Uterus (tissue), 4 donors: ENCODE data around the gene ZC3H7B. TPM values are rescaled to one million over a fixed set of nuclear protein-coding genes. Genes with fewer than 3 reads are reported as not detected.

Source experiments
- DNase-seq, 2 donors: peaks; one replicate each; pipeline ENCODE4 v3.0.0-alpha.2; 2019 to 2020
- H3K27ac ChIP-seq, 2 donors: fragments of 200-600 bp; sonication (generic); 1 replicate in 1 of 2; 2 replicates in 1 of 2; pipeline ENCODE4 v1.5.1; 2016 to 2018
- H3K27me3 ChIP-seq, 2 donors: fragments of 200-600 bp; sonication (generic); one replicate each; pipeline ENCODE4 v1.5.1; 2018 to 2019; ENCODE audit warnings: control low read depth in 1 of 2
- H3K36me3 ChIP-seq, 2 donors: fragments of 200-600 bp; sonication (generic); one replicate each; pipeline ENCODE4 v1.5.1; 2019; ENCODE audit warnings: control low read depth in 1 of 2
- H3K4me1 ChIP-seq, 2 donors: fragments of 200-600 bp; sonication (generic); one replicate each; pipeline ENCODE4 v1.5.1; 2018 to 2019; ENCODE audit warnings: control low read depth in 1 of 2
- H3K4me3 ChIP-seq, 2 donors: fragments of 200-600 bp; sonication (generic); 1 replicate in 1 of 2; 2 replicates in 1 of 2; pipeline ENCODE4 v1.5.1; 2018 to 2019; ENCODE audit warnings: mild to moderate bottlenecking in 1 of 2
- H3K9me3 ChIP-seq, 2 donors: fragments of 200-600 bp; sonication (generic); one replicate each; pipeline ENCODE4 v1.5.1; 2019; ENCODE audit warnings: control low read depth in 1 of 2
- CTCF ChIP-seq, 4 experiments: fragments of 200-600 bp in 2 of 4; fragments of 450-650 bp in 2 of 4; sonication (generic) in 2 of 4; IDR thresholded peaks; one replicate each; pipeline ENCODE4 v1.5.1; 2016 to 2019; ENCODE audit warnings: antibody characterized with exemption in 4 of 4, mild to moderate bottlenecking in 2 of 4, moderate library complexity in 1 of 4
- POLR2A ChIP-seq, 2 donors: fragments of 450-650 bp; IDR thresholded peaks; one replicate each; pipeline ENCODE4 v1.6.1; 2016; ENCODE audit warnings: antibody characterized with exemption in 2 of 2, mild to moderate bottlenecking in 1 of 2, moderate library complexity in 1 of 2
- intact Hi-C: fragments of 100-400 bp; cut with DNase I; formaldehyde crosslinking; loops from one replicate; pipeline ENCODE4 v1.15.1; 2023; ENCODE audit warnings: low total_unique reads
- total RNA-seq, 4 donors: library from RNA; depleted of rRNA in 3 of 4; stranded (reverse); fragments of >200 nt in 3 of 4; gene quantifications; one replicate each; pipeline versions ENCODE4 v1.1.0 to v1.2.4, GENCODE V29; 2014 to 2023
- donor health status: DM: yes; HTN: yes; CAD: no.

Gene ZC3H7B
- total RNA-seq, 4 donors from 2014 or later = 14.1 to 74.1 (median 28.2) TPM

- H3K27ac ChIP-seq = no peak overlapping the region
- intact Hi-C loops = no loop called here
- no peaks in the 10 kb centered on the region for H3K9me3 ChIP-seq
- H3K4me1 ChIP-seq = no peaks in the 10 kb centered on the region
- TF ChIP-seq POLR2A (IDR thresholded peaks at IDR 0.05) (no peak), CTCF (IDR thresholded peaks at IDR 0.05) (no peak)
- no peaks in the 10 kb centered on the region for H3K27me3 ChIP-seq
- H3K4me3 ChIP-seq = no peak overlapping the region
- no peaks in the 10 kb centered on the region for H3K36me3 ChIP-seq
- no peak for DNase-seq
Measured at GRCh38 chr22:41334951-41335635, 33.8 kb downstream of the ZC3H7B start.

GRCh38 chr22:41338614-41339212 is 37.4 kb downstream of the ZC3H7B start:
- H3K27me3 ChIP-seq = no peaks in the 10 kb centered on the region
- H3K27ac ChIP-seq = no peak overlapping the region
- intact Hi-C loops = no loop called here
- TF ChIP-seq POLR2A (IDR thresholded peaks at IDR 0.05) (no peak), CTCF (IDR thresholded peaks at IDR 0.05) (no peak)
- no peak overlapping the region for H3K4me3 ChIP-seq
- no peak for DNase-seq
- no peaks in the 10 kb centered on the region for H3K36me3 ChIP-seq
- H3K9me3 ChIP-seq = no peaks in the 10 kb centered on the region
- H3K4me1 ChIP-seq = no peaks in the 10 kb centered on the region

GRCh38 chr22:41339823-41340222 is 38.5 kb downstream of the ZC3H7B start:
- Histone ChIP-seq H3K9me3 (no peaks in the 10 kb centered on the region), H3K27ac (no peak overlapping the region), H3K4me3 (no peak overlapping the region), H3K27me3 (no peaks in the 10 kb centered on the region), H3K36me3 (no peaks in the 10 kb centered on the region), H3K4me1 (no peaks in the 10 kb centered on the region)
- TF ChIP-seq CTCF (IDR thresholded peaks at IDR 0.05) (no peak), POLR2A (IDR thresholded peaks at IDR 0.05) (no peak)
- no peak for DNase-seq
- intact Hi-C loops = no loop called here

GRCh38 chr22:41340357-41340756 is 39.0 kb downstream of the ZC3H7B start:
- TF ChIP-seq POLR2A (IDR thresholded peaks at IDR 0.05) (no peak), CTCF (IDR thresholded peaks at IDR 0.05) (no peak)
- Histone ChIP-seq H3K27me3 (no peaks in the 10 kb centered on the region), H3K9me3 (no peaks in the 10 kb centered on the region), H3K4me3 (no peak overlapping the region), H3K36me3 (no peaks in the 10 kb centered on the region), H3K27ac (no peak overlapping the region), H3K4me1 (no peaks in the 10 kb centered on the region)
- intact Hi-C loops = no loop called here
- no peak for DNase-seq

- intact Hi-C loops = no loop called here
- H3K36me3 ChIP-seq = no peaks in the 10 kb centered on the region
Measured at GRCh38 chr22:41341012-41341411, 39.7 kb downstream of the ZC3H7B start.

More at GRCh38 chr22:41341012-41341411, 39.7 kb downstream of the ZC3H7B start:
- H3K27ac ChIP-seq = no peak overlapping the region
- no peaks in the 10 kb centered on the region for H3K9me3 ChIP-seq
- DNase-seq = no peak
- H3K4me1 ChIP-seq = no peaks in the 10 kb centered on the region
- no peak overlapping the region for H3K4me3 ChIP-seq
- TF ChIP-seq CTCF (IDR thresholded peaks at IDR 0.05) = no peak
- no peak for TF ChIP-seq POLR2A (IDR thresholded peaks at IDR 0.05)
- no peaks in the 10 kb centered on the region for H3K27me3 ChIP-seq
